HCT116 (cell line): Measurements from ENCODE around the gene RBMXL2. TPM values are rescaled to one million over a fixed set of nuclear protein-coding genes. Genes with fewer than 3 reads are reported as not detected.

Experiments used
- ATAC-seq: fragments of 200-7000 bp; cut with Tn5 transposase; 2 replicates; pipeline ENCODE4 v1.9.1; 2020; ENCODE audit warnings: mild to moderate bottlenecking, moderate library complexity
- BruUV-seq: library from RNA; stranded (reverse); fragments of 400-500 nt; replicated peaks from 2 replicates; lab custom pipeline; 2021; lab: Mats Ljungman, UMichigan
- CTCF ChIA-PET: fragments of 300-600 bp; sonication (Branson Sonifier 250); formaldehyde crosslinking; loops from one replicate; lab custom pipeline; 2021; ENCODE audit warnings: antibody characterized with exemption; lab: Charles Lee
- POLR2A ChIA-PET: fragments of 300-600, 350-600 bp; sonication (Branson Sonifier 250); formaldehyde crosslinking; loops from one replicate; lab custom pipeline; 2021; ENCODE audit warnings: antibody characterized with exemption; lab: Charles Lee
- RAD21 ChIA-PET, 2 experiments: fragments of 300-600 bp; sonication (Branson Sonifier 250); formaldehyde crosslinking; loops; one replicate each; lab custom pipeline; 2023; ENCODE audit warnings: low total read pairs in 2 of 2; ENCODE audit not compliant: uncharacterized antibody in 2 of 2, unreplicated experiment in 2 of 2, low non-redundant PET in 1 of 2; lab: Charles Lee
- DNase-seq: peaks from one replicate; pipeline ENCODE4 v3.0.0-alpha.2; 2010; ENCODE audit warnings: low read depth, low spot score
- H2AFZ ChIP-seq: fragments of 200-600 bp; shearing (Covaris generic), sonication (generic); 2 replicates; pipeline ENCODE4 v1.6.1; 2017; ENCODE audit warnings: low read depth, mixed run types, mixed read lengths, antibody characterized with exemption, low read length; ENCODE audit not compliant: poor library complexity, severe bottlenecking
- H3K27ac ChIP-seq: 2 replicates; pipeline ENCODE4 v1.5.1; 2012; ENCODE audit warnings: low read depth, low read length
- H3K27me3 ChIP-seq: fragments of 200-600 bp; sonication (generic); 2 replicates; pipeline ENCODE4 v1.6.1; 2016; ENCODE audit warnings: mixed run types, low read length, mixed read lengths; ENCODE audit not compliant: insufficient read depth
- H3K36me3 ChIP-seq, 2 experiments: fragments of 200-500 bp in 1 of 2; fragments of 200-600 bp in 1 of 2; sonication (Bioruptor generic) in 1 of 2; sonication (generic) in 1 of 2; 2 replicates each; pipeline versions ENCODE4 v1.5.1 to v1.6.1; 2014 to 2016; ENCODE audit warnings: low read length in 2 of 2, inconsistent platforms in 1 of 2, mixed read lengths in 1 of 2, mixed run types in 1 of 2; ENCODE audit not compliant: insufficient read depth in 2 of 2, control insufficient read depth in 1 of 2
- H3K4me1 ChIP-seq, 2 experiments: fragments of 200-600 bp in 1 of 2; sonication (generic) in 1 of 2; 2 replicates each; pipeline versions ENCODE4 v1.5.1 to v1.6.1; 2012 to 2017; ENCODE audit warnings: low read length in 2 of 2, inconsistent platforms in 1 of 2, mild to moderate bottlenecking in 1 of 2, mixed read lengths in 1 of 2, mixed run types in 1 of 2, moderate library complexity in 1 of 2; ENCODE audit not compliant: insufficient read depth in 2 of 2, control insufficient read depth in 1 of 2
- H3K4me2 ChIP-seq: fragments of 200-600 bp; sonication (generic); 2 replicates; pipeline ENCODE4 v1.6.1; 2017; ENCODE audit warnings: mixed run types, low read length, mixed read lengths
- H3K4me3 ChIP-seq, 2 experiments: fragments of 200-600 bp in 1 of 2; sonication (generic) in 1 of 2; replicated peaks in 1 of 2; 2 replicates each; pipeline ENCODE4 v1.5.1; 2011 to 2016; ENCODE audit warnings: low read length in 2 of 2, control low read depth in 1 of 2, low read depth in 1 of 2, mild to moderate bottlenecking in 1 of 2, mixed read lengths in 1 of 2, mixed run types in 1 of 2
- H3K79me2 ChIP-seq: fragments of 200-600 bp; sonication (generic); 2 replicates; pipeline ENCODE4 v1.6.1; 2017; ENCODE audit warnings: mild to moderate bottlenecking, mixed run types, low read length, moderate library complexity, mixed read lengths; ENCODE audit not compliant: insufficient read depth
- H3K9ac ChIP-seq: fragments of 200-600 bp; sonication (generic); 2 replicates; pipeline ENCODE4 v1.6.1; 2016; ENCODE audit warnings: low read length, mixed read lengths
- H3K9me2 ChIP-seq: fragments of 200-600 bp; sonication (generic), shearing (Covaris generic); 2 replicates; pipeline ENCODE4 v1.6.1; 2017; ENCODE audit warnings: mixed run types, mild to moderate bottlenecking, moderate library complexity; ENCODE audit not compliant: insufficient read depth
- H3K9me3 ChIP-seq, 2 experiments: fragments of 200-500 bp in 1 of 2; fragments of 200-600 bp in 1 of 2; sonication (Bioruptor generic) in 1 of 2; sonication (generic) in 1 of 2; 2 replicates each; pipeline ENCODE4 v1.6.1; 2014 to 2017; ENCODE audit warnings: low read length in 2 of 2, mixed read lengths in 2 of 2, inconsistent platforms in 1 of 2, low read depth in 1 of 2, mild to moderate bottlenecking in 1 of 2, mixed run types in 1 of 2, moderate library complexity in 1 of 2; ENCODE audit not compliant: control insufficient read depth in 1 of 2, insufficient read depth in 1 of 2
- H4K20me1 ChIP-seq: fragments of 200-600 bp; sonication (generic), shearing (Covaris generic); 2 replicates; pipeline ENCODE4 v1.6.1; 2017; ENCODE audit warnings: mixed run types, mild to moderate bottlenecking, moderate library complexity; ENCODE audit not compliant: insufficient read depth
- CEBPB ChIP-seq: IDR thresholded peaks from 2 replicates; pipeline ENCODE4 v1.6.1; 2012; ENCODE audit warnings: low read depth
- EZH2 ChIP-seq: fragments of 200-600 bp; sonication (generic); IDR thresholded peaks from 2 replicates; pipeline ENCODE4 v1.6.1; 2017; ENCODE audit warnings: antibody characterized with exemption, mixed run types
- EZH2phosphoT487 ChIP-seq: fragments of 200-600 bp; IDR thresholded peaks from 2 replicates; pipeline ENCODE4 v1.6.1; 2018; ENCODE audit warnings: antibody characterized with exemption, borderline replicate concordance
- JUND ChIP-seq: IDR thresholded peaks from 2 replicates; pipeline ENCODE4 v1.6.1; 2012
- POLR2A ChIP-seq: IDR thresholded peaks from 2 replicates; pipeline ENCODE4 v1.7.0; 2011; ENCODE audit warnings: borderline replicate concordance; ENCODE audit not compliant: insufficient read depth, insufficient read length; ENCODE audit errors: extremely low read depth
- POLR2AphosphoS5 ChIP-seq: IDR thresholded peaks from 2 replicates; pipeline ENCODE4 v1.6.1; 2011; ENCODE audit warnings: mild to moderate bottlenecking, low read depth, low read length, moderate library complexity
- RAD21 ChIP-seq: IDR thresholded peaks from 2 replicates; pipeline ENCODE4 v1.6.1; 2012; ENCODE audit warnings: low read depth, mild to moderate bottlenecking
- SRF ChIP-seq: IDR thresholded peaks from 2 replicates; pipeline ENCODE4 v1.6.1; 2012; ENCODE audit warnings: low read depth
- TCF7L2 ChIP-seq: IDR thresholded peaks from 2 replicates; pipeline ENCODE4 v1.7.0; 2011; ENCODE audit warnings: borderline replicate concordance, inconsistent platforms; ENCODE audit not compliant: insufficient read depth, insufficient read length; ENCODE audit errors: extremely low read depth
- ZBTB33 ChIP-seq: IDR thresholded peaks from 2 replicates; pipeline ENCODE4 v1.6.1; 2011; ENCODE audit warnings: mild to moderate bottlenecking, low read length, moderate library complexity; ENCODE audit not compliant: insufficient replicate concordance; ENCODE audit errors: extremely low read depth
- ZFX ChIP-seq: fragments of 450-650 bp; IDR thresholded peaks from 2 replicates; pipeline ENCODE4 v1.6.1; 2017
- ZNF274 ChIP-seq: fragments of 200-500 bp; sonication (Bioruptor generic); IDR thresholded peaks from 2 replicates; pipeline ENCODE4 v1.6.1; 2014; ENCODE audit warnings: mild to moderate bottlenecking, low read depth, low read length, inconsistent platforms
- intact Hi-C: fragments of 100-400 bp; cut with micrococcal nuclease; formaldehyde crosslinking; loops from 2 replicates; pipeline ENCODE4 v1.10.0; 2022
- total RNA-seq: library from RNA; stranded (reverse); gene quantifications from one replicate; pipeline ENCODE4 v1.2.1, GENCODE V29; 2021; ENCODE audit not compliant: unreplicated experiment

Gene RBMXL2
- total RNA-seq, 1 experiment from 2014 or later, result 0.12 TPM

GRCh38 chr11:7046474-7047175 is 42.2 kb upstream of the RBMXL2 start:
- Histone ChIP-seq H3K27ac (no peak overlapping the region), H3K9me2 (no peaks in the 10 kb centered on the region), H2AFZ (no peak overlapping the region), H3K9me3 (no peaks in the 10 kb centered on the region), H3K4me1 (no peaks in the 10 kb centered on the region), H3K4me3 (no peak overlapping the region), H3K9ac (no peak overlapping the region), H3K27me3 (no peaks in the 10 kb centered on the region), H3K4me2 (no peak overlapping the region), H3K36me3 (no peaks in the 10 kb centered on the region), H3K79me2 (no peaks in the 10 kb centered on the region), H4K20me1 (no peaks in the 10 kb centered on the region)
- BruUV-seq, result no TSS peak
- intact Hi-C loops, result no loop called here
- CTCF ChIA-PET, result no interaction called here
- RAD21 ChIA-PET, result no interaction called here
- ATAC-seq, result no peak
- POLR2A ChIA-PET, result no interaction called here
- TF ChIP-seq EZH2phosphoT487 (no peak), POLR2AphosphoS5 (no peak), RAD21 (no peak), ZNF274 (no peak), ZBTB33 (no peak), SRF (no peak), CEBPB (no peak), JUND (no peak), TCF7L2 (no peak), POLR2A (no peak), EZH2 (no peak), ZFX (no peak)
- no peak for DNase-seq
